A549 (cell line): ENCODE results near the gene IL20RB. TPM values are rescaled to one million over a fixed set of nuclear protein-coding genes. Genes with fewer than 3 reads are reported as not detected.

Source experiments
- ATAC-seq, 2 experiments: fragments of 200-7000 bp in 1 of 2; fragments of >200 bp in 1 of 2; cut with Nextera tagmentation in 1 of 2; cut with Tn5 transposase in 1 of 2; 3 replicates each; pipeline versions ENCODE4 v1.8.0 to v1.9.1; 2018 to 2020; ENCODE audit warnings: mild to moderate bottlenecking in 1 of 2, moderate library complexity in 1 of 2
- CTCF ChIA-PET: fragments of 300-600 bp; sonication (Branson Sonifier 250); formaldehyde crosslinking; extraction: SDS; loops from one replicate; lab custom pipeline; 2021; ENCODE audit warnings: antibody characterized with exemption, inconsistent platforms; lab: Yijun Ruan, JAX
- POLR2A ChIA-PET: fragments of 350-600 bp; formaldehyde crosslinking; extraction: SDS; loops from one replicate; lab custom pipeline; 2021; ENCODE audit warnings: antibody characterized with exemption, inconsistent platforms; lab: Yijun Ruan, JAX
- DNase-seq, 2 experiments: peaks; one replicate each; pipeline versions ENCODE4 v3.0.0 to v3.0.0-alpha.2; 2011 to 2016; ENCODE audit warnings: low read depth in 1 of 2, low spot score in 1 of 2
- FAIRE-seq: peaks from 2 replicates; lab custom pipeline; 2011; peaks lifted over from hg19 to GRCh38; lab: Jason Lieb, UNC
- H3K27ac ChIP-seq, 2 experiments: fragments of >200 bp; sonication (Bioruptor Twin); formaldehyde crosslinking; 3 replicates each; pipeline ENCODE4 v1.5.1; 2016 to 2017
- H3K4me1 ChIP-seq: fragments of >200 bp; sonication (Bioruptor Twin); formaldehyde crosslinking; 3 replicates; pipeline ENCODE4 v1.6.1; 2016
- H3K4me2 ChIP-seq: fragments of >200 bp; sonication (Bioruptor Twin); formaldehyde crosslinking; 3 replicates; pipeline ENCODE4 v1.6.1; 2016
- H3K4me3 ChIP-seq: fragments of >200 bp; sonication (Bioruptor Twin); formaldehyde crosslinking; 3 replicates; pipeline ENCODE4 v1.5.1; 2016
- H3K9me3 ChIP-seq: fragments of >200 bp; sonication (Bioruptor Twin); formaldehyde crosslinking; 3 replicates; pipeline ENCODE4 v1.6.1; 2016
- CEBPB ChIP-seq, 2 experiments: fragments of >200 bp in 1 of 2; sonication (Bioruptor Twin) in 1 of 2; formaldehyde crosslinking in 1 of 2; IDR thresholded peaks; 2 replicates each; pipeline ENCODE4 v1.6.1; 2012 to 2016
- CHD2 ChIP-seq: fragments of 150-350 bp; IDR thresholded peaks from 2 replicates; pipeline ENCODE4 v1.6.1; 2014; ENCODE audit warnings: low read length; ENCODE audit not compliant: partially characterized antibody
- EHMT2 ChIP-seq: fragments of 200-600 bp; sonication (generic); IDR thresholded peaks from 2 replicates; pipeline ENCODE4 v1.6.1; 2016; ENCODE audit warnings: antibody characterized with exemption, low read depth, mild to moderate bottlenecking, moderate library complexity
- ELK1 ChIP-seq: fragments of 150-350 bp; IDR thresholded peaks from 2 replicates; pipeline ENCODE4 v1.6.1; 2014; ENCODE audit warnings: low read depth, mild to moderate bottlenecking, low read length
- FOSL2 ChIP-seq, 2 experiments: fragments of 450-650 bp in 1 of 2; fragments of >200 bp in 1 of 2; sonication (Bioruptor Twin) in 1 of 2; formaldehyde crosslinking; IDR thresholded peaks; 2 replicates each; pipeline versions ENCODE4 v1.5.0 to v1.6.1; 2016 to 2020; ENCODE audit warnings: mild to moderate bottlenecking in 1 of 2, moderate library complexity in 1 of 2
- GATA3 ChIP-seq: IDR thresholded peaks from 2 replicates; pipeline ENCODE4 v1.6.1; 2012; ENCODE audit warnings: borderline replicate concordance
- HEYL ChIP-seq: fragments of 250-450 bp; sonication (Bioruptor Pico); IDR thresholded peaks from 2 replicates; pipeline ENCODE4 v1.8.0; 2021; ENCODE audit warnings: mild to moderate bottlenecking, moderate library complexity
- HMGXB4 ChIP-seq: fragments of 250-450 bp; sonication (Bioruptor Pico); IDR thresholded peaks from 2 replicates; pipeline ENCODE4 v1.5.0; 2021; ENCODE audit warnings: mild to moderate bottlenecking, moderate library complexity, borderline replicate concordance
- JUNB ChIP-seq: fragments of >200 bp; sonication (Bioruptor Twin); formaldehyde crosslinking; IDR thresholded peaks from 2 replicates; pipeline ENCODE4 v1.6.1; 2016
- NPAS2 ChIP-seq: fragments of 250-450 bp; sonication (Bioruptor Pico); IDR thresholded peaks from 2 replicates; pipeline ENCODE4 v1.8.0; 2022; ENCODE audit warnings: mild to moderate bottlenecking, moderate library complexity, borderline replicate concordance
- POLR2AphosphoS2 ChIP-seq: conservative IDR thresholded peaks from 2 replicates; pipeline ENCODE4 v1.6.1; 2012; ENCODE audit warnings: low read length, improper control_type of control experiment, inconsistent platforms
- RAD21 ChIP-seq, 2 experiments: fragments of >200 bp in 1 of 2; sonication (Bioruptor Twin) in 1 of 2; formaldehyde crosslinking in 1 of 2; IDR thresholded peaks in 1 of 2; conservative IDR thresholded peaks in 1 of 2; 2 replicates in 1 of 2; 3 replicates in 1 of 2; pipeline ENCODE4 v1.6.1; 2012 to 2018; ENCODE audit warnings: inconsistent platforms in 1 of 2
- SMC3 ChIP-seq: fragments of >200 bp; sonication (Bioruptor Twin); formaldehyde crosslinking; IDR thresholded peaks from 3 replicates; pipeline ENCODE4 v1.6.1; 2018; ENCODE audit warnings: inconsistent platforms
- SREBF2 ChIP-seq: fragments of 450-650 bp; IDR thresholded peaks from 2 replicates; pipeline ENCODE4 v1.6.1; 2014; ENCODE audit warnings: mild to moderate bottlenecking, moderate library complexity
- TFCP2L1 ChIP-seq: fragments of 250-450 bp; sonication (Bioruptor Pico); IDR thresholded peaks from 2 replicates; pipeline ENCODE4 v1.5.0; 2021; ENCODE audit warnings: mild to moderate bottlenecking
- ZC3H11A ChIP-seq: fragments of 450-650 bp; IDR thresholded peaks from 2 replicates; pipeline ENCODE4 v1.6.1; 2014; ENCODE audit warnings: antibody characterized with exemption, mild to moderate bottlenecking
- ZFP36 ChIP-seq: fragments of 450-650 bp; IDR thresholded peaks from 2 replicates; pipeline ENCODE4 v1.6.1; 2014; ENCODE audit warnings: borderline replicate concordance; ENCODE audit not compliant: partially characterized antibody
- ZSCAN20 ChIP-seq: fragments of 250-450 bp; sonication (Bioruptor Pico); IDR thresholded peaks from 2 replicates; pipeline ENCODE4 v1.8.0; 2022; ENCODE audit warnings: mild to moderate bottlenecking, moderate library complexity
- WGBS: methylation state at CpG from one replicate; pipeline ENCODE4 v1.1.6; 2017; ENCODE audit errors: missing lambda C conversion rate; 5-methylcytosine and 5-hydroxymethylcytosine counted together
- polyA plus RNA-seq, 4 experiments: library from polyadenylated mRNA; depleted of rRNA in 3 of 4; stranded (reverse); fragments of >200 nt; fragmentation: RNase III in 1 of 4; extraction: RNeasy Plus Mini Kit Qiagen cat#74134 plus additional on column Dnase treatment in 1 of 4; gene quantifications; 2 replicates in 3 of 4; 3 replicates in 1 of 4; pipeline ENCODE4 v1.2.3, GENCODE V29; 2011 to 2017
- TF ChIP-seq, protein P1 (sequence below): IDR thresholded peaks from 2 replicates; pipeline ENCODE4 v1.6.1; 2012; ENCODE audit warnings: low read depth, borderline replicate concordance
- TF ChIP-seq, protein P2 (sequence below): fragments of >200 bp; sonication (Bioruptor Twin); formaldehyde crosslinking; IDR thresholded peaks from 2 replicates; pipeline ENCODE4 v1.6.1; 2016

Gene IL20RB
- polyA plus RNA-seq, 2 of the 4 experiments (the other 2 are of a cell fraction) = 1.1 to 6.9 TPM

DNA sequence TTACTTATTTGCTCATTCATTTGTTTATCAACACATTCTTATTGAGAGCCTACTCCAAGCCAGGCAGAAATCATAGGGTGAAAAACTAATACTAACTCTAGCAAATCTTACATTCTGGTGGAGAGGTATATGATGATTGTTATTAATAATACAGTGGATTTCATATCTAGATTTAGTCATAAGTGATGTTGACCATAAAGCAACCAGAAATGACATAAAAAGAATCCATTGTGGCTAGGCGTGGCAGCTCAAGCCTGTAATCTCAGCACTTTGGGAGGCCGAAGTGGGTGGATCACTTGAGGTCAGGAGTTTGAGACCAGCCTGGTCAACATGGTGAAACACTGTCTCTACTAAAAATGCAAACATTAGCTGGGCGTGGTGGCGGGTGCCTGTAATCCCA is 26.2 kb upstream of the IL20RB start:
- H3K9me3 ChIP-seq = no peaks in the 10 kb centered on the region
- CTCF ChIA-PET = interaction anchor here (0.6 to 1.5 kb wide), 2 partner anchors 82 to 1777 kb away, joined by 4 read pairs; no protein-coding TSS in a partner anchor
- peak in 1 of 2 experiments; percentile 34 for DNase-seq
- ATAC-seq = peak in 1 of 2 experiments; percentile 47; a peak in 3 of 6 replicates
- H3K4me2 ChIP-seq = peak overlapping the region; percentile 76
- H3K4me3 ChIP-seq = no peak overlapping the region; the same call in 2 of the 3 replicates
- H3K27ac ChIP-seq = peak overlapping the region; percentile 36 to 80; a peak in 5 of 6 replicates
- WGBS = 54% methylated on average over 4 of the region's 4 CpGs
- FAIRE-seq = no peak
- peaks cover 42% of the 10 kb centered on the region for H3K4me1 ChIP-seq
- POLR2A ChIA-PET = interaction anchor here (1.8 kb wide), 1 partner anchor 179 kb away, joined by 7 read pairs; the partner anchor contains the start of gene STAG1
- TF ChIP-seq ZSCAN20 (CRISPR knock-in tag) (no peak), FOSL2 (IDR thresholded peaks at IDR 0.05) (no peak), FOSL2 (CRISPR knock-in tag; IDR thresholded peaks at IDR 0.05) (no peak), ZC3H11A (no peak), ZFP36 (no peak), POLR2AphosphoS2 (no peak), ELK1 (no peak), EHMT2 (no peak), CHD2 (no peak), RAD21 (conservative IDR thresholded peaks at IDR 0.05 in 1 of 2, IDR thresholded peaks at IDR 0.05 in 1 of 2) (no peak), GATA3 (no peak), JUNB (no peak), HMGXB4 (CRISPR knock-in tag) (no peak), TFCP2L1 (no peak), SREBF2 (no peak), SMC3 (no peak), HEYL (CRISPR knock-in tag) (no peak)
- TF ChIP-seq, protein P1, sequence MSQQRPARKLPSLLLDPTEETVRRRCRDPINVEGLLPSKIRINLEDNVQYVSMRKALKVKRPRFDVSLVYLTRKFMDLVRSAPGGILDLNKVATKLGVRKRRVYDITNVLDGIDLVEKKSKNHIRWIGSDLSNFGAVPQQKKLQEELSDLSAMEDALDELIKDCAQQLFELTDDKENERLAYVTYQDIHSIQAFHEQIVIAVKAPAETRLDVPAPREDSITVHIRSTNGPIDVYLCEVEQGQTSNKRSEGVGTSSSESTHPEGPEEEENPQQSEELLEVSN = no peak

DNA sequence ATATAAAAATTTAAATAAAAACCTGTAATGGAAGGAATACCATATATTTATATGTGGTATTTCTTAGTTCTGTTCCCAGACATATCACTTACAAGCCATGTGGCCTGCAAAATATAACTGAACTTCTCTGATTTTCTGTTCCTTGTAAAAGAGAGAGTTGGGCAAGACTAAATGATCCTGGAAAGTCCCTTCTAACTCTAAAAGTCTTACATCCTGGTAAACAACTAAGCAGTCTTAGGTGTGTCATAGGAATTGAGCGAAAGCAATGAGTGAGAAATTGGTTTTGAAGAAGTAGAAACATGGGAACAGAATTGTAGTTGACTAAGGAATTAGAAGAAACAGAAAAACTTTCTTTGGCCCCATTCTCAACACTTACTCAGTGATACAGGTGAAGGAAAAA is 25.3 kb upstream of the IL20RB start:
- CTCF ChIA-PET = no interaction called here
- WGBS = 38% methylated on average over 1 of the region's 1 CpG
- ATAC-seq (peak in 1 of 2 experiments; percentile 48; a peak in 3 of 6 replicates), DNase-seq (peak in 1 of 2 experiments; percentile 38), FAIRE-seq (no peak)
- Histone ChIP-seq H3K4me3 (no peak overlapping the region), H3K9me3 (no peaks in the 10 kb centered on the region), H3K27ac (peak overlapping the region; percentile 12 to 80; a peak in 3 of 6 replicates), H3K4me2 (peak overlapping the region; percentile 76), H3K4me1 (peaks cover 42% of the 10 kb centered on the region)
- TF ChIP-seq NPAS2 (CRISPR knock-in tag) (no peak), CEBPB (IDR thresholded peaks at IDR 0.05) (peak in 1 of 2 experiments; percentile 38; a peak in 1 of 4 replicates)
- TF ChIP-seq, protein P2, sequence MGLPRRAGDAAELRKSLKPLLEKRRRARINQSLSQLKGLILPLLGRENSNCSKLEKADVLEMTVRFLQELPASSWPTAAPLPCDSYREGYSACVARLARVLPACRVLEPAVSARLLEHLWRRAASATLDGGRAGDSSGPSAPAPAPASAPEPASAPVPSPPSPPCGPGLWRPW = no peak
- POLR2A ChIA-PET = no interaction called here
